B cell (primary cell): ENCODE results near the gene STEAP1B. TPM values are rescaled to one million over a fixed set of nuclear protein-coding genes. Genes with fewer than 3 reads are reported as not detected.

Experiments used
- ATAC-seq: fragments of 200-7000 bp; cut with Tn5 transposase; one replicate; pipeline ENCODE4 v1.10.0; 2021; ENCODE audit warnings: low read depth, mild to moderate bottlenecking, moderate number of reproducible peaks, moderate library complexity
- CTCF ChIA-PET: fragments of 350-600 bp; sonication (Branson Sonifier 250); formaldehyde crosslinking; loops from one replicate; lab custom pipeline; 2021; ENCODE audit warnings: antibody characterized with exemption, inconsistent platforms; lab: Charles Lee
- POLR2A ChIA-PET: fragments of 350-600 bp; sonication (Branson Sonifier 250); formaldehyde crosslinking; loops from one replicate; lab custom pipeline; 2021; ENCODE audit warnings: antibody characterized with exemption; lab: Charles Lee
- DNase-seq: peaks from one replicate; pipeline ENCODE4 v3.0.0; 2013
- H2AFZ ChIP-seq: 2 replicates; pipeline ENCODE4 v1.6.1; 2012; ENCODE audit warnings: mild to moderate bottlenecking, low read depth, low read length; ENCODE audit not compliant: insufficient read depth, poor library complexity, severe bottlenecking
- H3K27ac ChIP-seq, 2 donors: 1 replicate in 1 of 2; 2 replicates in 1 of 2; pipeline ENCODE4 v1.5.1; 2012 to 2013; ENCODE audit warnings: low read length in 2 of 2, mild to moderate bottlenecking in 2 of 2, moderate library complexity in 1 of 2
- H3K27me3 ChIP-seq, 4 experiments: fragments of 200-600 bp in 1 of 4; sonication (generic) in 1 of 4; replicated peaks in 1 of 4; 1 replicate in 2 of 4; 2 replicates in 2 of 4; pipeline versions ENCODE4 v1.6.1 to v1.7.0; 2013 to 2016; ENCODE audit warnings: low read length in 3 of 4, mild to moderate bottlenecking in 2 of 4, mixed read lengths in 1 of 4, moderate library complexity in 1 of 4; ENCODE audit not compliant: insufficient read depth in 4 of 4, control insufficient read depth in 3 of 4; ENCODE audit errors: control extremely low read depth in 1 of 4
- H3K36me3 ChIP-seq, 2 experiments: replicated peaks in 1 of 2; 1 replicate in 1 of 2; 2 replicates in 1 of 2; pipeline versions ENCODE4 v1.6.1 to v1.7.1; 2013; ENCODE audit warnings: low read length in 1 of 2; ENCODE audit not compliant: insufficient read depth in 2 of 2, control insufficient read depth in 1 of 2; ENCODE audit errors: control extremely low read depth in 1 of 2, extremely low read depth in 1 of 2
- H3K4me1 ChIP-seq, 2 donors: fragments of 200-600 bp in 1 of 2; sonication (generic) in 1 of 2; 1 replicate in 1 of 2; 2 replicates in 1 of 2; pipeline versions ENCODE4 v1.5.1 to v1.6.1; 2013 to 2017; ENCODE audit warnings: low read length in 2 of 2; ENCODE audit not compliant: control insufficient read depth in 2 of 2, insufficient read depth in 2 of 2
- H3K4me2 ChIP-seq: replicated peaks from 2 replicates; pipeline ENCODE3; 2012; ENCODE audit warnings: mild to moderate bottlenecking, low read depth, low read length; ENCODE audit not compliant: poor library complexity, severe bottlenecking
- H3K4me3 ChIP-seq, 5 experiments: fragments of 200-600 bp in 1 of 5; sonication (generic) in 1 of 5; 1 replicate in 3 of 5; 2 replicates in 2 of 5; pipeline versions ENCODE4 v1.5.1 to v1.7.0; 2011 to 2016; ENCODE audit warnings: low read length in 4 of 5, mild to moderate bottlenecking in 4 of 5, low read depth in 2 of 5, control low read depth in 1 of 5, moderate library complexity in 1 of 5; ENCODE audit not compliant: insufficient read depth in 1 of 5; ENCODE audit errors: control extremely low read depth in 1 of 5, extremely low read depth in 1 of 5
- H3K79me2 ChIP-seq: fragments of 200-600 bp; sonication (generic); one replicate; pipeline ENCODE4 v1.6.0; 2016; ENCODE audit warnings: low read length; ENCODE audit not compliant: control insufficient read depth, insufficient read depth
- H3K9ac ChIP-seq: fragments of 200-600 bp; sonication (generic); 2 replicates; pipeline ENCODE4 v1.6.1; 2017; ENCODE audit warnings: mild to moderate bottlenecking, low read length, moderate library complexity
- H3K9me3 ChIP-seq, 3 donors: one replicate each; pipeline versions ENCODE4 v1.6.1 to v1.7.1; 2013; ENCODE audit warnings: low read length in 2 of 3; ENCODE audit not compliant: control insufficient read depth in 2 of 3, insufficient read depth in 1 of 3; ENCODE audit errors: control extremely low read depth in 1 of 3
- H4K20me1 ChIP-seq: 2 replicates; pipeline ENCODE4 v1.6.0; 2012; ENCODE audit warnings: mild to moderate bottlenecking, low read length; ENCODE audit not compliant: insufficient read depth, control insufficient read depth, poor library complexity, severe bottlenecking
- H3K27ac Mint-ChIP-seq: one replicate; pipeline ENCODE4 v1.8.0; 2021; ENCODE audit warnings: mixed read lengths
- H3K27me3 Mint-ChIP-seq: one replicate; pipeline ENCODE4 v1.8.0; 2021; ENCODE audit warnings: mixed read lengths
- H3K4me1 Mint-ChIP-seq: one replicate; pipeline ENCODE4 v1.8.0; 2021; ENCODE audit warnings: mixed read lengths
- H3K4me3 Mint-ChIP-seq: one replicate; pipeline ENCODE4 v1.8.0; 2021; ENCODE audit warnings: mixed read lengths
- H3K9me3 Mint-ChIP-seq: one replicate; pipeline ENCODE4 v1.8.0; 2022; ENCODE audit warnings: mixed read lengths; ENCODE audit not compliant: insufficient read depth
- CTCF ChIP-seq: fragments of 200-600 bp; IDR thresholded peaks from one replicate; pipeline ENCODE4 v1.8.0; 2022; ENCODE audit warnings: antibody characterized with exemption, mild to moderate bottlenecking
- EZH2 ChIP-seq: IDR thresholded peaks from 2 replicates; pipeline ENCODE4 v1.6.1; 2012; ENCODE audit warnings: borderline replicate concordance, low read depth, mild to moderate bottlenecking, moderate library complexity, low read length; ENCODE audit not compliant: insufficient read depth, poor library complexity, severe bottlenecking
- WGBS: methylation state at CpG from one replicate; pipeline ENCODE4 v1.1.5; 2013; ENCODE audit warnings: missing lambda C conversion rate; ENCODE audit not compliant: insufficient coverage; 5-methylcytosine and 5-hydroxymethylcytosine counted together
- intact Hi-C: fragments of 100-400 bp; cut with micrococcal nuclease; formaldehyde crosslinking; loops from one replicate; pipeline ENCODE4 v1.10.0; 2022
- polyA plus RNA-seq: library from polyadenylated mRNA; depleted of rRNA; stranded (reverse); fragments of >200 nt; gene quantifications from 2 replicates; pipeline ENCODE4 v1.2.3, GENCODE V29; 2012
- total RNA-seq, 2 donors: library from RNA; stranded (reverse); fragments of 120-200 nt in 1 of 2; gene quantifications; 1 replicate in 1 of 2; 2 replicates in 1 of 2; pipeline versions ENCODE4 v1.2.3 to v1.2.4, GENCODE V29; 2013 to 2022

Gene STEAP1B
- total and polyA plus RNA-seq, 2 donors (not counting 1 experiment from before 2014, with no cell fraction given) = 8.8 to 24.7 TPM

DNA sequence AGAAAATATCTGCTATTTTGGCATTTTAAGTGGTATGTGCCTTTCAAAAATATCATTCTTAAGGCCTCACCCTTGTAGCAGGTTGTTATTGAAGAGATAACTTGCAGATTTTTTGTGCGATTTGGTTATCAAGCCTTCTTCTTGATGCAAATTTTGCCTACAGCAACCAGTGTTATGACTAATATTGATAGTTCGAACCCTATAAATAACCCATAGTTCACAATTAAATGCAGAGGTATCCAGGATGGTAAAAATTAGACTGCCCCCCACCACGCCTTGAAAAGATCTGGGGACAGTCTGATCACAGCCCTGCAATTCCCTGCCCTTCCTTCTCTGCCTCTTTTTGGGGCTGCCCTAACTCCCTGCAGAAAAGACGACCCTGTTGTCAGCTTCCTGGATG, 114.7 kb downstream of the STEAP1B start:
- no peak for TF ChIP-seq CTCF
- TF ChIP-seq EZH2 = no peak
- H3K9me3 ChIP-seq = peaks cover 0 to 5% (median 0%) of the 10 kb centered on the region in 3 donors
- no peak for DNase-seq
- H3K4me3 Mint-ChIP-seq = no peak overlapping the region
- H3K27me3 ChIP-seq = no peaks in the 10 kb centered on the region
- H3K79me2 ChIP-seq = no peaks in the 10 kb centered on the region
- no peak for ATAC-seq
- no peak overlapping the region for H3K27ac ChIP-seq
- no peaks in the 10 kb centered on the region for H3K9me3 Mint-ChIP-seq
- no peak overlapping the region for H3K4me2 ChIP-seq
- H3K27ac Mint-ChIP-seq = no peak overlapping the region
- ChIA-PET POLR2A (no interaction called here), CTCF (no interaction called here)
- no peak overlapping the region for H3K4me3 ChIP-seq
- H4K20me1 ChIP-seq = no peaks in the 10 kb centered on the region
- no peaks in the 10 kb centered on the region for H3K36me3 ChIP-seq
- H3K27me3 Mint-ChIP-seq = peaks cover 40% of the 10 kb centered on the region
- H2AFZ ChIP-seq = no peak overlapping the region
- WGBS = 72% methylated on average over 2 of the region's 4 CpGs
- intact Hi-C loops = no loop called here
- H3K9ac ChIP-seq = no peak overlapping the region
- H3K4me1 Mint-ChIP-seq = peaks cover 3% of the 10 kb centered on the region
- no peaks in the 10 kb centered on the region for H3K4me1 ChIP-seq

DNA sequence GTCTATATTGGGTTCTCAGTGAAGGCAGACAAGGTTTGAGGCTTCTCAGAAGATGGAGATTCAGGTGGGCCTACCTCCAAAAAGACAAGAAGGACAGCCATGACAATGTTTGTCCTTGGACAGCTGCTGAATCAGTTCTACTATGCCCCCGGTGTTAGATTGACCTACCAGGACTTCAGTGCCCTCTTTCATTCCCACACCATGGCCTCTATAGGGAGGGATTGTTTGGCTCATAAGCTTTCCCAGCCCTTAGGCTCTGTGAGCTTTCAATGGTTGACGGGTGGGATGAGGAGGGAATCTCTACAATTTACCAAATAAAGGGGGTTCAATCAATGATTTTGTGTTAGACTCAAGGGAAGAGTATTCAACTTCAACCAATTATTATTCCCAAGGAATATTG, 119.7 kb downstream of the STEAP1B start:
- H3K79me2 ChIP-seq = no peaks in the 10 kb centered on the region
- no peak for TF ChIP-seq EZH2
- TF ChIP-seq CTCF = no peak
- intact Hi-C loops = loop anchor here (1.0 kb wide), 1 partner anchor 24 kb away; no protein-coding TSS in a partner anchor
- no peaks in the 10 kb centered on the region for H3K36me3 ChIP-seq
- H3K27ac ChIP-seq = no peak overlapping the region
- H3K4me2 ChIP-seq = no peak overlapping the region
- no peaks in the 10 kb centered on the region for H3K9me3 ChIP-seq
- POLR2A ChIA-PET = no interaction called here
- no CpG with 5 or more reads among the region's 2 CpGs for WGBS
- peak overlapping the region; percentile 3 for H3K27ac Mint-ChIP-seq
- CTCF ChIA-PET = no interaction called here
- no peak overlapping the region for H2AFZ ChIP-seq
- no peaks in the 10 kb centered on the region for H3K4me1 ChIP-seq
- H3K27me3 ChIP-seq = no peaks in the 10 kb centered on the region
- H3K9me3 Mint-ChIP-seq = no peaks in the 10 kb centered on the region
- no peak for DNase-seq
- peaks cover 30% of the 10 kb centered on the region for H3K27me3 Mint-ChIP-seq
- H3K4me3 Mint-ChIP-seq = no peak overlapping the region
- H3K9ac ChIP-seq = no peak overlapping the region
- ATAC-seq = no peak
- H3K4me3 ChIP-seq = no peak overlapping the region
- H4K20me1 ChIP-seq = no peaks in the 10 kb centered on the region
- peaks cover 1% of the 10 kb centered on the region for H3K4me1 Mint-ChIP-seq
